Measurements from ENCODE around the gene LTBP1. TPM values are rescaled to one million over a fixed set of nuclear protein-coding genes. Genes with fewer than 3 reads are reported as not detected.

Gene LTBP1
- total RNA-seq, 1 experiment from 2014 or later: 28.5 TPM

GRCh38 chr2:33184041-33184440 is 237.3 kb downstream of the LTBP1 start:
- H3K14ac ChIP-seq (ENCODE audit: insufficient read depth, low read length): no peak overlapping the region
- H3K4me2 ChIP-seq (ENCODE audit: insufficient read depth, insufficient read length, low read length): no peak overlapping the region
- no peak overlapping the region for H3K23ac ChIP-seq (ENCODE audit: insufficient read length, low read depth, low read length)
- no peak overlapping the region for H2AFZ ChIP-seq (ENCODE audit: low read length)
- Mint-ChIP-seq H3K4me3 (no peak overlapping the region), H3K27me3 (ENCODE audit: low read depth) (no peaks in the 10 kb centered on the region), H3K4me1 (no peaks in the 10 kb centered on the region), H3K27ac (no peak overlapping the region), H3K9me3 (no peaks in the 10 kb centered on the region), H3K36me3 (ENCODE audit: insufficient read depth in 1 of 3, low read depth in 3 of 3) (peaks cover 3 to 5% (median 4%) of the 10 kb centered on the region in 3 experiments; a peak in 5 of 7 replicates)
- H3K79me1 ChIP-seq (ENCODE audit: insufficient read depth, low read depth, low read length, poor library complexity, severe bottlenecking): no peaks in the 10 kb centered on the region
- no peaks in the 10 kb centered on the region for H3K23me2 ChIP-seq (ENCODE audit: insufficient read length, low read depth, low read length, poor library complexity, severe bottlenecking)
- H3T11ph ChIP-seq (ENCODE audit: low read length): no peak overlapping the region
- no peak overlapping the region for H2BK5ac ChIP-seq (ENCODE audit: insufficient read length, low read length)
- H2BK20ac ChIP-seq (ENCODE audit: low read depth, low read length, poor library complexity, severe bottlenecking): no peak overlapping the region
- H2BK12ac ChIP-seq (ENCODE audit: insufficient read length, low read depth, low read length): no peak overlapping the region
- H4K8ac ChIP-seq (replicated peaks; ENCODE audit: insufficient read length, low read depth, low read length): no peak overlapping the region
- H3K79me2 ChIP-seq (ENCODE audit: insufficient read depth, low read length): no peaks in the 10 kb centered on the region
- no peaks in the 10 kb centered on the region for H4K20me1 ChIP-seq (ENCODE audit: control insufficient read depth, insufficient read depth, insufficient read length)
- no peak overlapping the region for H3K4ac ChIP-seq (ENCODE audit: low read depth, low read length)
- H2BK120ac ChIP-seq (ENCODE audit: low read depth, low read length, poor library complexity, severe bottlenecking): no peak overlapping the region
- H3K18ac ChIP-seq (ENCODE audit: insufficient read length, low read depth, low read length): no peak overlapping the region
- no peaks in the 10 kb centered on the region for H3K9me3 ChIP-seq (ENCODE audit: control insufficient read depth, low read depth, low read length)
- H2AK5ac ChIP-seq (ENCODE audit: insufficient read length, low read length): no peak overlapping the region
- TF ChIP-seq CTCF (conservative IDR thresholded peaks at IDR 0.05): no peak
- no peaks in the 10 kb centered on the region for H3K27me3 ChIP-seq (ENCODE audit: insufficient read depth, low read length)
- no peaks in the 10 kb centered on the region for H3K4me1 ChIP-seq (ENCODE audit: insufficient read depth, low read length)
- no CpG with 5 or more reads among the region's 3 CpGs for WGBS (ENCODE audit: extremely low coverage, insufficient read length, low lambda C conversion rate)
- no peak overlapping the region for H2BK15ac ChIP-seq (ENCODE audit: low read depth, low read length)
- H3K9ac ChIP-seq (ENCODE audit: extremely low read depth, insufficient read length, low read length): no peak overlapping the region
- no peak overlapping the region for H4K5ac ChIP-seq (ENCODE audit: insufficient read length, low read depth, low read length)
- H4K91ac ChIP-seq (ENCODE audit: insufficient read length, low read depth, low read length): no peak overlapping the region
- H3K27ac ChIP-seq (ENCODE audit: insufficient read length, low read depth, low read length): no peak overlapping the region
- H3K56ac ChIP-seq (ENCODE audit: insufficient read length, low read depth, low read length): no peak overlapping the region
- DNase-seq: no peak
